ENCODE data around the gene TMC1.
A peak's percentile ranks its signal among the peaks of the same experiment; 100 is the strongest.

The TMC1 gene

GRCh38 chr9:72864327-72864726, 342.9 kb downstream of the TMC1 start:
- Histone ChIP-seq H3K14ac (ENCODE audit: low read length) (no peak overlapping the region), H3K79me1 (ENCODE audit: low read length) (peaks cover 2% of the 10 kb centered on the region), H3K27me3 (ENCODE audit: insufficient read depth, low read length) (no peaks in the 10 kb centered on the region), H3K79me2 (ENCODE audit: control insufficient read depth, insufficient read depth, low read length, poor library complexity) (no peaks in the 10 kb centered on the region), H2AFZ (ENCODE audit: insufficient read depth, low read length, poor library complexity) (no peak overlapping the region), H3K9ac (ENCODE audit: low read length) (no peak overlapping the region), H3K23ac (ENCODE audit: low read length) (no peak overlapping the region), H2AK5ac (ENCODE audit: low read length) (no peak overlapping the region), H3K18ac (ENCODE audit: low read length) (no peak overlapping the region), H4K8ac (ENCODE audit: low read depth, low read length) (no peak overlapping the region), H3K4me2 (ENCODE audit: low read length) (no peak overlapping the region), H3K4ac (ENCODE audit: low read depth, low read length) (no peak overlapping the region), H3K36me3 (ENCODE audit: control insufficient read depth in 1 of 2, insufficient read depth in 2 of 2, low read length in 2 of 2) (no peaks in the 10 kb centered on the region), H3K9me3 (ENCODE audit: insufficient read depth, low read depth, low read length) (no peaks in the 10 kb centered on the region), H3K4me1 (ENCODE audit: control insufficient read depth in 1 of 2, insufficient read depth in 2 of 2, low read length in 2 of 2) (no peaks in the 10 kb centered on the region), H2BK120ac (ENCODE audit: insufficient read depth, low read length, poor library complexity) (no peak overlapping the region), H3K4me3 (ENCODE audit: low read depth, low read length) (no peak overlapping the region), H4K91ac (ENCODE audit: low read depth, low read length) (no peak overlapping the region), H2BK12ac (ENCODE audit: low read length) (no peak overlapping the region), H4K12ac (ENCODE audit: low read depth, low read length) (no peak overlapping the region), H2BK5ac (ENCODE audit: low read depth, low read length, poor library complexity) (no peak overlapping the region), H3K27ac (ENCODE audit: low read depth, low read length) (no peak overlapping the region)
- no CpG with 5 or more reads among the region's 1 CpG for WGBS (ENCODE audit: extremely low coverage, insufficient coverage, insufficient read length)
- DNase-seq: no peak

- Histone ChIP-seq H3K9ac (ENCODE audit: low read length) (no peak overlapping the region), H3K4me1 (ENCODE audit: control insufficient read depth in 1 of 2, insufficient read depth in 2 of 2, low read length in 2 of 2) (no peaks in the 10 kb centered on the region), H3K23ac (ENCODE audit: low read length) (no peak overlapping the region), H2AFZ (ENCODE audit: insufficient read depth, low read length, poor library complexity) (no peak overlapping the region), H3K27ac (ENCODE audit: low read depth, low read length) (no peak overlapping the region), H2AK5ac (ENCODE audit: low read length) (no peak overlapping the region), H3K36me3 (ENCODE audit: control insufficient read depth in 1 of 2, insufficient read depth in 2 of 2, low read length in 2 of 2) (no peaks in the 10 kb centered on the region), H3K4ac (ENCODE audit: low read depth, low read length) (no peak overlapping the region), H3K79me2 (ENCODE audit: control insufficient read depth, insufficient read depth, low read length, poor library complexity) (no peaks in the 10 kb centered on the region), H4K12ac (ENCODE audit: low read depth, low read length) (no peak overlapping the region), H2BK5ac (ENCODE audit: low read depth, low read length, poor library complexity) (no peak overlapping the region), H3K18ac (ENCODE audit: low read length) (no peak overlapping the region), H3K79me1 (ENCODE audit: low read length) (no peaks in the 10 kb centered on the region), H3K4me3 (ENCODE audit: low read depth, low read length) (no peak overlapping the region), H4K8ac (ENCODE audit: low read depth, low read length) (no peak overlapping the region), H3K27me3 (ENCODE audit: insufficient read depth, low read length) (no peaks in the 10 kb centered on the region), H3K9me3 (ENCODE audit: insufficient read depth, low read depth, low read length) (no peaks in the 10 kb centered on the region), H3K14ac (ENCODE audit: low read length) (no peak overlapping the region), H3K4me2 (ENCODE audit: low read length) (peak overlapping the region; percentile 39), H4K91ac (ENCODE audit: low read depth, low read length) (no peak overlapping the region), H2BK120ac (ENCODE audit: insufficient read depth, low read length, poor library complexity) (no peak overlapping the region), H2BK12ac (ENCODE audit: low read length) (no peak overlapping the region)
- peak in 1 of 2 donors; percentile 19 for DNase-seq
- WGBS (ENCODE audit: extremely low coverage, insufficient coverage, insufficient read length): no CpG with 5 or more reads among the region's 3 CpGs
Observed at GRCh38 chr9:72871685-72872084, 350.3 kb downstream of the TMC1 start.

- H3K27ac ChIP-seq (ENCODE audit: low read depth, low read length): no peak overlapping the region
- H2AFZ ChIP-seq (ENCODE audit: insufficient read depth, low read length, poor library complexity): no peak overlapping the region
- H3K9me3 ChIP-seq (ENCODE audit: insufficient read depth, low read depth, low read length): no peaks in the 10 kb centered on the region
- no peak overlapping the region for H2BK5ac ChIP-seq (ENCODE audit: low read depth, low read length, poor library complexity)
- H3K18ac ChIP-seq (ENCODE audit: low read length): no peak overlapping the region
- no peaks in the 10 kb centered on the region for H3K36me3 ChIP-seq (ENCODE audit: control insufficient read depth in 1 of 2, insufficient read depth in 2 of 2, low read length in 2 of 2)
- H2AK5ac ChIP-seq (ENCODE audit: low read length): no peak overlapping the region
- H4K91ac ChIP-seq (ENCODE audit: low read depth, low read length): no peak overlapping the region
- no peak overlapping the region for H3K14ac ChIP-seq (ENCODE audit: low read length)
- no peak overlapping the region for H3K4me3 ChIP-seq (ENCODE audit: low read depth, low read length)
- no peaks in the 10 kb centered on the region for H3K79me2 ChIP-seq (ENCODE audit: control insufficient read depth, insufficient read depth, low read length, poor library complexity)
- H2BK12ac ChIP-seq (ENCODE audit: low read length): no peak overlapping the region
- H2BK120ac ChIP-seq (ENCODE audit: insufficient read depth, low read length, poor library complexity): no peak overlapping the region
- H3K79me1 ChIP-seq (ENCODE audit: low read length): no peaks in the 10 kb centered on the region
- no peak overlapping the region for H3K4ac ChIP-seq (ENCODE audit: low read depth, low read length)
- no peaks in the 10 kb centered on the region for H3K27me3 ChIP-seq (ENCODE audit: insufficient read depth, low read length)
- no peaks in the 10 kb centered on the region for H3K4me1 ChIP-seq (ENCODE audit: control insufficient read depth in 1 of 2, insufficient read depth in 2 of 2, low read length in 2 of 2)
- WGBS (ENCODE audit: extremely low coverage, insufficient coverage, insufficient read length): no CpG with 5 or more reads among the region's 2 CpGs
- H3K4me2 ChIP-seq (ENCODE audit: low read length): no peak overlapping the region
- H3K9ac ChIP-seq (ENCODE audit: low read length): no peak overlapping the region
- no peak for DNase-seq
- H4K8ac ChIP-seq (ENCODE audit: low read depth, low read length): no peak overlapping the region
- no peak overlapping the region for H4K12ac ChIP-seq (ENCODE audit: low read depth, low read length)
- H3K23ac ChIP-seq (ENCODE audit: low read length): no peak overlapping the region
Observed at GRCh38 chr9:72872718-72873117, 351.3 kb downstream of the TMC1 start.

- Histone ChIP-seq H3K4me3 (ENCODE audit: low read depth, low read length) (no peak overlapping the region), H3K18ac (ENCODE audit: low read length) (no peak overlapping the region), H3K79me1 (ENCODE audit: low read length) (no peaks in the 10 kb centered on the region), H4K8ac (ENCODE audit: low read depth, low read length) (no peak overlapping the region), H3K27ac (ENCODE audit: low read depth, low read length) (no peak overlapping the region), H2BK12ac (ENCODE audit: low read length) (no peak overlapping the region), H3K23ac (ENCODE audit: low read length) (no peak overlapping the region), H3K27me3 (ENCODE audit: insufficient read depth, low read length) (no peaks in the 10 kb centered on the region), H3K4me1 (ENCODE audit: control insufficient read depth in 1 of 2, insufficient read depth in 2 of 2, low read length in 2 of 2) (no peaks in the 10 kb centered on the region), H2AK5ac (ENCODE audit: low read length) (no peak overlapping the region), H2BK5ac (ENCODE audit: low read depth, low read length, poor library complexity) (no peak overlapping the region), H4K91ac (ENCODE audit: low read depth, low read length) (no peak overlapping the region), H3K9me3 (ENCODE audit: insufficient read depth, low read depth, low read length) (no peaks in the 10 kb centered on the region), H2BK120ac (ENCODE audit: insufficient read depth, low read length, poor library complexity) (no peak overlapping the region), H3K4ac (ENCODE audit: low read depth, low read length) (no peak overlapping the region), H4K12ac (ENCODE audit: low read depth, low read length) (no peak overlapping the region), H2AFZ (ENCODE audit: insufficient read depth, low read length, poor library complexity) (no peak overlapping the region), H3K14ac (ENCODE audit: low read length) (no peak overlapping the region), H3K36me3 (ENCODE audit: control insufficient read depth in 1 of 2, insufficient read depth in 2 of 2, low read length in 2 of 2) (no peaks in the 10 kb centered on the region), H3K9ac (ENCODE audit: low read length) (no peak overlapping the region), H3K79me2 (ENCODE audit: control insufficient read depth, insufficient read depth, low read length, poor library complexity) (no peaks in the 10 kb centered on the region), H3K4me2 (ENCODE audit: low read length) (no peak overlapping the region)
- no CpG with 5 or more reads among the region's 1 CpG for WGBS (ENCODE audit: extremely low coverage, insufficient coverage, insufficient read length)
- no peak for DNase-seq
Observed at GRCh38 chr9:72873456-72873855, 352.0 kb downstream of the TMC1 start.

All from trophoblast cell (in vitro differentiated cells and primary cell).